SKM-1 (cell line): ENCODE measurements around the gene DYNLT2.
"Not testable (repeated sequence)": the region's sequence is repeated elsewhere in the genome, so short reads cannot be mapped to it uniquely, and the experiment has no call there.

Source experiments
- DNase-seq: peaks from one replicate; lab custom pipeline; 2025; ENCODE audit not compliant: unreplicated experiment; lab: John Stamatoyannopoulos, UW

DYNLT2 gene

DNA sequence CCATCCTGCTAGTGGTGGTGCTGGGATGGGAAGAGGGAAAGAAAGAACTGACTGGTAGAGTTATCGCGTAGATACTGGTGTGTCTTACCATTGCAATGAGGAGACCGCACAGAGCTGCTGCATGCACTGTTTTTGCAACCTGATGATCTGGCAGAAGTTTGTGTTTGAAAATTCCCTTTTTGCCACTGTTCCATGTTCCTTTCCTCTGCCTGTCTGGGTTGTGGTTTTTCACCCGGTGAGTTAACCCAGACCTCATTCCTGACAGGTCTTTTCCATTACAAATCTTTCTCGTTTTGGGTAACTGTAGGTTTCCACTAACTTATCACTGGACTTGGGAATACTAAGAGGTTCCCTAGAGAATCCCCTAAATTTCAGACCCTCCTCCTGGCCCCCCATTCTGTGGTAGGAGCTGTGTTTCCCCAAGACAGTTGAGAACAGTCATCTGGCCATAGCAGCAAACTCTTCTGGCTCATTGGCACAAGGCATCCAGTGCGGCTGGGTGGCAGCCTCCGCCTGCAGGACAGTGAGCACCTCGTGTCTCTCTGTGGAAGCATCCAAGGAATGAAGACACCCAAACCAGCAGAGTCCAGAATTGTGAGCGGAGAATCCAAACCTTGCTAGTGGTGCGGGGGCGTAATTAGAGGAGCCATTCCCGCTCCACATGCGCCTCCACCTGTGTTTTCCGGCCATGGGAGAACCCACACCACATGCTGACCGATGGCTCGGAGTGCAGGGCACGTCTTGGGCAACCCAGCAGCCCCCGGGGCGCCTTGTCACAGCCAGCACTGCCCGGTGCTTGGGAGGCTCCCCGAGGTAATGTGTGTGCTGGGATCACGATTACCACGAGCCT is 32.8 kb upstream of the DYNLT2 start:
- DNase-seq = no peak

DNA sequence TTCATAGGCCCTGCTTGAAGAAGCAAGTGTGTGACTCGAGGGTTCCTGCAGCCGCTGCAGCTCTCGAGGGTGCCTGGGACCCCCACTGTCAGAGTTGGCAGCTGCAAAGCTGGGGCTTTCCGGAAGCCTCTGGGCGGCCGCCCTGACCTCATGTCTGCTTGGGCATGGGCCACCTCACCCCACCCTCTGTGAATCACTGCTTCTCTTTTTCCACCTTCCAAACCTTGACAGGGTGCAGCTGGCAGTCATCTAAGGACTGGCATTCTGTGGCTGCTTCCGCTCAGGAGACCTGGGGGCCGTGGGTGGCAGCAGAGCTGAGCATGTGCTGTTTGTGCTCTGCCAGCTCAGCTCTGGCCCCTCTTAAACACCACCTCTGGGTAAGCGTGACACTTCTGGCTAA is 32.0 kb upstream of the DYNLT2 start:
- DNase-seq = no peak

DNA sequence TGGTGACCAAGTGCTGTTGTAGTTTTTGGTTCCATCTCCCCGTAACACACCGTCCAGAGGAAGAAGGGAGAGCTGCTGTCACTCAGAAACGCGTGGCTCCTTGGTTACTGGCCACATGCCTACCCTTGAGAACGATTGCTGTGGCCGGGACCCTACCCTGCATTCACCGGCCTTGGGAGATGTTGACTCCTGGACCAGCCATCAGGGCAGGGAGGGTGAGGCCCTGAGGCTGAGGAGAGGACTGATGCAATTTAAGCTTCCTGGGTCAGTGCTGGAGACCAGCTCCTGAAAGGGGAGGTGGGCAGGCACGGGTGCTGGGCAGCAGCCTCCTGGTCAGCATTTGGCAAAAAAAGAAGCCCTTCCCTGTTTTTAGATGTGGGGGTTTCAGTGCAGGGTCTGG is 31.6 kb upstream of the DYNLT2 start:
- DNase-seq = no peak

DNA sequence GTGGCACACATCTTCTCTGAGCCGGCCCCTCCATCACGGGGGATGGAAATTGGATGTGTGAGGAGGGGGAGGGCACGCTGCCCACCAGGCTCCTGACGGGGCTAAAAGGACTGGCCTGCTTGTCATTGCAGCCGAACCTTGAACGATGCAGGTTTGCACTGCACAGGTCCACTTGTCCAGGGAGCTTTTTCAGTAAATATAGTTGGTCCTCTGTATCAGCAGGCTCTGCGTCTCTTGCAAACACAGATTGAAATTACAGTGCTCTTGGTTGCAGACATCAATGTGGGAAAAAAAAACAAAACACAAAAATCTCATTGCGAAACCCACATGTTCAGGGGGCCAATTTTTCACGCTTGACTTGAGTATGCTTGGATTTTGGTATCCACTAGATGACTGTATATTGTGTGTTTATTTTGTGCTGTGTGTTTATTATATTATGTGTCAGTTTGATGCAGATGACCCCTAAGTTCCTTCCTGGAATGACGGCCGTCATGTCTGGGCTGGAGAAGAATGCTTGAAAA is 29.3 kb upstream of the DYNLT2 start:
- DNase-seq = no peak

DNA sequence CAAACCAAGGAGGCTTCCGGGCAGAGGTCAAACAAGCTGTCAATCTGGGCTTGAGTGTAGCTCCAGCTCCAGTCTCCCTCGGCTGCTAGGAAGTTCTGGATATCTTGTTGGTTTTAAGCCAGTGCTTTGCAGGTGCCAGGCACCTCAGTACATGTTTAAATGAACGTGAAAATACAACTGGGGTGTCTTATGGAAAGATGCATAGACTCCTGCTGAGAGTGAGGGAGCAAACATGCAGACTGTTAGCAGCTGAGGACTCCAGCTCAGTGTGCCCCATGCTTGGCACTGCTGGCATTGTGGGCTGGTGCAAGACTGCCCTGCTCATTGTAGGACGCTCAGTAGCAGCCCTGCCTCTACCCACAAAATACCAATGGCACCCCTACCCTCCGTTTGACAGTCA is 28.5 kb upstream of the DYNLT2 start:
- DNase-seq = no peak

DNA sequence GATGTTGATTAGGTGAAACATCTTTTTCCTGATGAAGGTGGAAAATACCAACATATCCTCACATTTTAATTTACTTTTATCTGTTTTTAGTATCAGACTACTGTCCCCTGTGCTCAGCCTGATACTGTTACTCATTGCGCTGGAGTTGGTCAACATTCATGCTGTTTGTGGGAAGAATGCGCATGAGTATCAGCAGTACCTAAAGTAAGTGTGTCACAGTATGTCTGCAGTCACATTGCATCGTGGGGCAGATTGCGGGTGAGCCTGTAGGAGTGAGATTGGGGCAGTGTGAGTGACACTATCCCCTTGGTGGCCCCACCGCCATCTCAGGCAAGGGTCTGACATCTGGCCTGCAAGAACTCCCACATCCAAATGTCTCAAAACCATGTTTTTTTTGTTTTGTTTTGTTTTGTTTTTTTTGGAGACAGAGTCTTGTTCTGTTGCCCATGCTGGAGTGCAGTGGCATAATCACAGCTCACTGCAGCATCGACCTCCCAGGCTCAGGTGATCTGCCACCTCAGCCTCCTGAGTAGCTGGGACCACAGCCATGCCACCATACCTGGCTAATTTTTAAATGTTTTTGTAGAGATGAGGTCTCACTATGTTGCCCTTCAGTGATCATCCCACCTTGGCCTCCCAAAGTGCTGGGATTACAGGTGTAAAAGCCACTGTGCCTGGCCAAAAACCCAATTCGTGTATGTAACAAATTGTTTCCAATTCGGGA is 27.9 kb upstream of the DYNLT2 start:
- DNase-seq = no peak

DNA sequence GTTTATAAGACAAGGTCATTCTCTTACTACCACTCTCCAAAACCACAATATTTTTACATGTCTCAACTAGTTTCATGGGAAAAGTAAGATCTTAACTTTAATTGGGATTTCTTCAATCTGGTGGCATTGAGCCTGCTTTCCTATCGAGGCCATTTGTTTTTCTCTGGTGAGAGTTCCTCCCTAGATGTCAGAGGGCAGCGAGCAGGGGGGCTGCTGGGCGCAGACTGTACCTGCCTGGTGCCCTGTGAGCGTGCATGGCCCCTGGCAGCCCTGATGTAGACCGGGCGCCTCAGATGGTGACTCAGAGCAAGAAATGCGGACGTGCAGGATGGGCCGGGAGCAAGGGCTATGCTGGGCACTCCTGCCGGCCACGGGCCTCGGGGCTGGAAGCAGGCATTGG is 27.3 kb upstream of the DYNLT2 start:
- DNase-seq = no peak

DNA sequence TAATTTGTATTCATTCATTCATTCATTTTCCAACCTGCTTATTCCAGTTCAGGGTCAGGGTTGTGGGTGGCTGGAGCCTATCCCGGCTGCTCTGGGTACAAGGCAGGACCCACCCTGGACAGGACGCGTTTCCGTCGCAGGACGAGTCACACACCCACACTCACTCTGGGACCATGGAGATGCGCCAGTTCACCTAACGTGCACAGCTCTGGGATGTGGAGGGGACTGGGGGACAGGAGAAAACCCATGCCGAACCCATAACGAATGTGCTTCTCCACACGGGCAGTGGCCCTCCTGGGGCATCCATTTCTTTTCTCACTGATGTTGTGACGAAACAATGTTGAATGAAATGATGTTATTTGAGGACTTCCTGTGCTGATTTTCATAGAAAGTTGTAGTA is 26.5 kb upstream of the DYNLT2 start:
- no peak for DNase-seq

DNA sequence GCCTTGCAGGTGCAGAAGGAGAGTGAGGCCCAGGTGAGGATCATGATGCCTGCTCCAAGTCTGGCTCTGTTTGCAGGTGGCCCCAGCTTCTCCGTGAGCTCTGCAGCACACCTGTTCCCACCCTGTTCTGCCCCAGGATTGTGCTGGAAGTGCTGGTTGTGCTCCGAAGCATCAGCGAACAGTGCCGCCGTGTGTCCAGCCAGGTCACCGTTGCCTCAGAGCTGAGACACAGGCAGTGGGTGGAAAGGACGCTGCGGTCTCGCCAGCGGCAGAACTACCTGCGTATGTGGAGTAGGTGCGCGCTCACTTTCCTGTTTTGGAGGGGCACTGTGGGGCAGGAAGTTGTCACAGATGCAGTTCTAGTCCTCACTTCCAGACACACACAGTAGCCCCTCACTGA is 25.0 kb upstream of the DYNLT2 start:
- no peak for DNase-seq

DNA sequence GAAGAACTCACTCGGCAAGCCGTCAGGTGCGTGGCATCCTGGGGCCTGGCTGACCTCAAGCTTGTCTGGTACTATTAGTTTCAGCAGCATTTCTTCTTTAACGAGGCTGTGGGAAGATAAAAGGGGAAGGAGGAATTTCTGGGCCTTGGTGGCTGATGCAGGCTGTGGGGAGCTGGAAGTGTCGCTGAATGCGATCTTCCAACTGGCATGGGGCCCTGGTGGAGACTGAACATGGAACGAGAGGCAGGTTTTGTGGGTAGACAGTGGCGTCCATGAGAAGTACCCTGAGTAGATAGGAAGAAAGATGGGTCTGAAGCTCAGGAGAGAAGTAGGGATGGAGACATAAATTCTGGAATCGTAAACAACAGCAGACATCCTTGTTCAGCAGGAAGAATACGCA is 23.9 kb upstream of the DYNLT2 start:
- no peak for DNase-seq

DNA sequence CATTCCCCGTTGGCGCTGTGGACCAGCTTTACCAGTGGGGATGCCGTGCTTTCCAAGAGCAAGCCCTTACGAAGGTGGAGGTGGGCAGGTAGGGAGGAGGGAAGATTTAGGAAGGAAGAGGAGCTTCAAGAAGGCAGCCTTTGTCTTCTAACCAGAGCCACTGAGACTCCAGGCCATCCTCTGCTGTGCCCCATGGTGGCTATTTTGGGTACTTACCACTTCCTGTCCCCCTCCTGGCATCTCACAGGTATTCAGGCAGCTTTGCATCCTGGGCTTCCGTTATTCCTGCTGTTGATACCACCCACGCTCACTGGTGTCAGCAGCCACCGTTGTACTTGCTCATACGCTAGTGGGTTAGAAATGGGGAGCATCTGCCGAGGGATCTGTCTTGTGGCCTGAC is 23.0 kb upstream of the DYNLT2 start:
- DNase-seq = no peak

DNA sequence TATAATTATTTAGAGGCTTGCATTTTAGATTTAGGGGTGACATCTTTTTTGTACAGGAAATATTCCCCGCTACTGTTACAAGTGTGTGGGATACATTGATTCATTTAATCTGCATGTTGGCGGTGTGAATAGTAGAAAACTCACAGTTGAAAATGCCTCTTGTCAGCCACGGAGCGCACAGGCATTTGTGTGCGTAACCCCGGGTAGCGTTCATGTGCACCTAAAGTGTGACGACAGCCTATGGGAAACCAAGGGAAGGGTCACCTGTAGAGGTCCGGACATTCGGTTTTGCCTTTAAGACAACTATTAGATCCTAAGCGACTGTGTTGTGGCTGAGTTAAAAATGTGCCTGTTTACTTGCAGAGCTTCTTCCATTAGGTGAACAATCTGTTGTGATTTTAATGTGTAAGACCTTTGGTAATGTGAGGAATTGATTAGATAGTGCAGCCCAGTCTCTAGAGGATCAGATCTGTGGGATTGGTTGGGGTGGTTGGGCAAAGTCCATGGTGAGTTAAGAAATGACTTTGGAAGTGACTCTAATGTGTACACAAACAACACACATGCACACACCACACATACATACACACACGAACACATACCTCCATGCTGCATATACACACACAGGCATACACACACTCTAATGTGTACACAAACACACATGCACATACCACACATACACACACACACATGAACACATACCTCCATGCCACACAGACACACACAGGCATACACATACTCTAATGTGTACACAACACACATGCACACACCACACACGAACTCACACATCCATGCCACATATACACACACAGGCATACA is 15.8 kb upstream of the DYNLT2 start:
- no peak for DNase-seq

DNA sequence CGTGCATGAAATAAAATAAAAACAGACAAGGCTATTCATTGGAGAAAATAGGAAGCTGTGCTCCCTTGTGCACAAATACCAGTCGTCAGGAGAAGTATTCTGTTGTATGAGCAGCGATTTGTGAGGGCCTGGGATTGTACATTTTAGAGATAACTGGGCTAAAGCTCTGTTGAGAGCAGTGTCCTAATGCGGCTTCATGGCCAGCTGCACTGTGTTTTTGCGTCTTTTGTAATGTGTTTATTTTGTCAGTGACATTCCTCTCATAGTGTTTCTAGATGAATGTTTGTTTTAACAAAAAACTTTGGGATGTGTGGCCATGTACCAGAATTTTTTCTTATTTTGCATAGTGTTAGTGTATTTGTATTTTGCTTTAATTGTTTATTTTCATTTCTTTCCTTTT is 14.9 kb upstream of the DYNLT2 start:
- no peak for DNase-seq

DNA sequence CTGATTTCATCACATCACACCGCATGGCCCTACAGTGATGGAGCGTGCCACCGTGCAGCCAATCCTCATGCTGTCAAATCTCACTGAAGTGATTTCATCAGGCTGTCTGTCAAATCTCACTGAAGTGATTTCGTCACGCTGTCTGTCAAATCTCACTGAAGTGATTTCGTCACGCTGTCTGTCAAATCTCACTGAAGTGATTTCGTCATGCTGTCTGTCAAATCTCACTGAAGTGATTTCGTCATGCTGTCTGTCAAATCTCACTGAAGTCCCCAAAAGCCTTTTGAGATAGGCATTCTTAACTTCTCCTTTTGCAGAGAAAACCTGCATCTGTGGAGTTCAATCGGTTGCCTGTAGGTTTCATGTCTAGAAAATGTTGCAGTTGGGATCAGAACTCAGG is 14.4 kb upstream of the DYNLT2 start:
- DNase-seq = not testable (repeated sequence)

DNA sequence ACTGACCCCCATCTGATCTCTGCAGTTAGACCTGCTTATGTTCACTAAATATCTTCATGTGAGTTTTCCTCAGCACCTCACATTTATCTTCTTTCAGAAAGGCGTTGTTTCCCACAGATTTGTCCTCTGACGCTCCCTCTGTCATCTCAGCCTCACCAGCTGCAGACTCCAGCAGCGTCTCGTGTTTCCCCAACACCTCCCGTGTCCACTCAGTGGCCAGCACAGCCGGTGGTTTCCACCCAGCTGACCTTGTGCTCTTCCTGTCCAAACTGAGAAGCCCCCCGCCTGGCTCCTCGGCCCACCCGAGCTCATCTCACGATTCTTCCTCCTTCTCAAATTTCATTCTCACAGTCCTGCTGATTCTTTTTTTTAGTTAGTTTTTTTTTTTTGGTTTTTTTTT is 12.5 kb upstream of the DYNLT2 start:
- no peak for DNase-seq

DNA sequence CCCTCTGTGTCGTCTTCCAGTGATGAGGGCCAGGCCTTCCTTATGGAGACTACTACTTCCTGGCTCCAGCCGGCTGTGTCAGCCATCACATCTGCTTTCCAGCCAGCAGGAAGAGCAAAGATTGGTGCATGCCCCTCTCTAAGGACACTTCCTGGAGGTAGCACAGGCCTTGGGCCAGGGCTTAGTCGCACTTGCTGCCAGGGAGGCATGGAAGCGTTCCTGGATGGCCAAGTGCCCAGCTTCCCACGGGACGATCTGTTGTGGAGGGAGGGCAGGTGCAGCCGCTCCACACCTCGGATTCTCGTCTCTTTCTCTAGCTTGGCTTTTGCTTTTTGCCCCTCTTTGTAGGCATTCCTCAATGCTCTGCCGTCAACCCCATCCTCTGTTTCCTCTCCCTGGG is 11.9 kb upstream of the DYNLT2 start:
- DNase-seq = no peak

DNA sequence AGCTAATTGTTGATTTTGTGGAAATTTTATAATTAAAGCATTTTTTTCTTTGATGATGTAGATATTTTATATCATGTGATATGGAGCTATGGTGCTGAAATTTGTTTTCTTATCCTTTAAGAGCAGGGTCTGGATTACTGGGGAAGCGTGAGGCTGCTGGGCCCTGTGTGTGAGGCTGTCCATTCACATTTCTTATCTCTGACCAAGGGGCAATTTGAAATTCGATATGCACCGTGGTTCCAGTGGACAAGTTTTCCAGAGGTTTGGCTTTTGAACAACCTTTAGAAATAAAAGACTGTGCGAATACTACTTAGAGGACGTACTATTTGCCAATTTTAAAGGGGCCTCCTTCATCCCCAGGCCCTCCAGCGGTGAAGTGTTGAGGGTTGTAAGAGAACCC is 3.8 kb upstream of the DYNLT2 start:
- DNase-seq = no peak

DNA sequence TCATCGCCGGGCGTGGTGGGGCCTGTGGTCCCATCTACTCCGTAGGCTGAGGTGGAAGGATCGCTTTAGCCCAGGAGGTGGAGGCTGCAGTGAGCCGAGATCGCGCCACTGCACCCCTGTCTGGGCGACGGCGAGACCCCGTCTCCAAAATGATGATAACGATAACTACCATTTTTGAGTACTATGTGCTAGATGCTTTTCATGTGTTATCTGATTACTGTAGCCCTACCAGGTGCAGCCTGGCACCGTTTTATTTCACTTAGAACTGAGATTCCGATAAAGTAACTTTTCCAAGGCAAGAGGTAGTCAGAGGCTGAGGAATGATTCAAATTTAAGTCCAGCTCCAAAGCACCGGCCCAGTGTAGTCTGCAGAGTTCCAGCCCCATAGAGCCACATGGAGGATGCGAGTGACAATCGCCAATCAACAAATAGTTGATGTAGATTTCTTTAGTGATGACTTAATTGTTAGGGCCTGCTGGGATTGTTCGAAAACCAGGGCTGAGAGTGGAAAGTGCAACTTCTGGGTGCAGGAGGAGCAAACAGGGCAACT is 777 bp upstream of the DYNLT2 start:
- no peak for DNase-seq

DNA sequence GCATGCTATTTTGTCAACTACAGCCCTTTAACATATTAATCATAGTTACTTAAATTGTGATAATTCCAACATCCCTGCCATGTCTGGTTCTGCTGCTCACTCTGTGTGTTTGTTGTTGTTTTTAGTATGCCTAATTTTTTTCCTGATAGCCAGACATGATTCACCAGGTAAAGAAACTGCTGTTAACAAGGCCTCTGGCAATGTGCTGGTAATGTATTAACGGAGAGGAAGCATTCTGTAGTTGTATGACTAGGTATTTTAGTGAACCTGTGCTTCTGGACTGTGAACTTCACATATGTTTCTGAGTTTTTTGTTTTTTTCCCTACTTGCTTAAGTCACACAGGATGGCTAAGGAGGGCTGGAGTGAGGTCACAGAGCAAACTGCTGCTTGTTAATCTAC is 4.8 kb downstream of the DYNLT2 start:
- DNase-seq = no peak

DNA sequence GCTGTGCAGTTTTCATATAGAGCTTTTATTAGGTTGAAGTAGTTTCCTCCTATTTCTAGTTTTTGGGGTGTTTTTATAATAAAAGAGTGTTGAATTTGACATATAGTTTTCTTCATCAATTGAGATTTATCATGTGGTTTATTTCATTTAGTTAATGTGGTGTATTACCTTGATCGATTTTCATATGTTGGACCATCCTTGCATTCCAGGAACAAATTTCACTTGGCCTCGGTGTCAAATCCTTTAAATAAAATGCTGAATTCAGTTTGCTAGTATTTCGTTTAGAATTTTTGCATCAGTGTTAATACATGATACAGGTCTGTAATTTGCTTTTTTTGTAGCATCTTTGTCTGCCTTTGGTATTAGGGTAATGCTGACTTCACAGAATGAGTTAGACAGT is 6.0 kb downstream of the DYNLT2 start:
- no peak for DNase-seq

DNA sequence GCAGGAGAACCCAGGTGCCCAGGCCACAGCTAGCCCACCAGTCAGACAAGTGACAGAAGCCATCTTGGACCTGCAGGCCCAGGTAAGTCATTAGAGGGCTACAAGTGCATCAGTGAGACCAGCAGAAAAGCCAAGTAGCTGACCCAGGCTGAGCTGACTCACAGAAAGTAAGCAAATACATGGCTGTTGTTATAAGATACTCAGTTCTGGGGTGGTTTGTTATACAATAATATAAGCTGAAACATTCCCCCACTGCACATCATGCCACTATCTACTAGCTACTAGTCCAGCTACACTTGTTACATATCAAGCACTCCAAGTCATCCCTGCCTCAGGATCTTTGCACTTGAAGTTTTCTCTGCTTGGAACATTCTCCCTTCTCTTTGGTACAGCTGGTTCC is 10.0 kb downstream of the DYNLT2 start:
- no peak for DNase-seq
